ENCODE results near the gene TSPAN31.

The TSPAN31 gene

GRCh38 chr12:57793920-57794319 lies 49.1 kb downstream of the TSPAN31 start:
- DNase-seq (ENCODE audit: low spot score): no peak

DNA sequence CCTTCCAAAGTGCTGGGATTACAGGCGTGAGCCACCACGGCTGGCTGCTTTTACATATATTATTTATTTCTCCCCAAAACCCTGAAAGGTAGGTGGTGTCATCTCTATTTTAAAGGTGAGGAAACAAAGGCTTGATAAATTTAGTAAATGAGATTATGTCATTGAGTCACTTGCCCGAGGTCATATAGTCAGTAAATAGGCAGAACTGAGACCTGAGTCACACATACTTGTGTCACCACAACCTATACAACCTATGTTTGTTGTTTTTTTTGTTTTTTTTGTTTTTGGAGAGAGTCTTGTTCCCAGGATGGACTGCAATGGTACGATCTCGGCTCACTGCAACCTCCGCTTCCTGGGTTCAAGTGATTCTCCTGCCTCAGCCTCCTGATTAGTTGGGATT lies 50.5 kb downstream of the TSPAN31 start:
- DNase-seq (ENCODE audit: low spot score): no peak

DNA sequence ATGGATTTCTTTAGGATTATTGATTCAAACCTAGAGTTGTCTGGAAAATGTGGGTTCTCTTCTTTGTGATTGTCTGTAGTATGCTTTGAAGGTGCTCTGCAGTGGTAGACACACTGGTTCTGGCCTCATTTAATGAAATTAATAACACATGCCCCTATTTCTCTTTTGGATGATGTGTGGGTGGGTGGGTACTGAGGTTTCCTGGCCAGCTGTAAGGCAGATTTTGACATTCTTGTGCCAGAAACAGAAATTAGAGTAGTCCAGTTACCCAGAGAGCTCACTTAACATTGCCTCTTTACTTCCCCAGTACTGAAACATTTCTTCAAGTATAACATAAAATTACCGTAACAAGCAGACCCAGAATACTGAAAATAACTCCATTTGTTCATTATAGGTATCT lies 52.2 kb downstream of the TSPAN31 start:
- no peak for DNase-seq (ENCODE audit: low spot score)

GRCh38 chr12:57797933-57798332 lies 53.1 kb downstream of the TSPAN31 start:
- DNase-seq (ENCODE audit: low spot score): no peak
